ENCODE results near the gene SSTR4.

Gene SSTR4

GRCh38 chr20:23019403-23019802, 15.7 kb upstream of the SSTR4 start:
- no peak for DNase-seq

- DNase-seq = no peak
Measured at GRCh38 chr20:23020230-23021018, 14.7 kb upstream of the SSTR4 start.

GRCh38 chr20:23021541-23021940, 13.6 kb upstream of the SSTR4 start:
- no peak for DNase-seq

- DNase-seq = peak; percentile 62
Measured at GRCh38 chr20:23021951-23022350, 13.2 kb upstream of the SSTR4 start.

GRCh38 chr20:23022849-23023248, 12.3 kb upstream of the SSTR4 start:
- DNase-seq = no peak

- no peak for DNase-seq
Measured at GRCh38 chr20:23023621-23024177, 11.4 kb upstream of the SSTR4 start.

- DNase-seq = no peak
Measured at GRCh38 chr20:23024701-23025100, 10.4 kb upstream of the SSTR4 start.

- peak; percentile 88 for DNase-seq
Measured at GRCh38 chr20:23025503-23025902, 9.6 kb upstream of the SSTR4 start.

GRCh38 chr20:23027721-23028120, 7.4 kb upstream of the SSTR4 start:
- DNase-seq = peak; percentile 65

GRCh38 chr20:23028392-23028791, 6.7 kb upstream of the SSTR4 start:
- no peak for DNase-seq

GRCh38 chr20:23029324-23029723, 5.8 kb upstream of the SSTR4 start:
- DNase-seq = peak; percentile 74

GRCh38 chr20:23031346-23031745, 3.8 kb upstream of the SSTR4 start:
- DNase-seq = no peak

GRCh38 chr20:23032056-23032749, 2.9 kb upstream of the SSTR4 start:
- DNase-seq = no peak

- no peak for DNase-seq
Measured at GRCh38 chr20:23032750-23033078, 2.4 kb upstream of the SSTR4 start.

GRCh38 chr20:23033918-23034317, 1.2 kb upstream of the SSTR4 start:
- DNase-seq = no peak

GRCh38 chr20:23035731-23036130, 619 bp downstream of the SSTR4 start:
- DNase-seq = no peak

GRCh38 chr20:23036371-23036770, 1.3 kb downstream of the SSTR4 start:
- no peak for DNase-seq

- DNase-seq = no peak
Measured at GRCh38 chr20:23037017-23037481, 1.9 kb downstream of the SSTR4 start.

GRCh38 chr20:23039136-23039875, 4.2 kb downstream of the SSTR4 start:
- DNase-seq = no peak

- no peak for DNase-seq
Measured at GRCh38 chr20:23039885-23040508, 4.9 kb downstream of the SSTR4 start.

- no peak for DNase-seq
Measured at GRCh38 chr20:23042270-23042669, 7.2 kb downstream of the SSTR4 start.

- no peak for DNase-seq
Measured at GRCh38 chr20:23043376-23043775, 8.3 kb downstream of the SSTR4 start.

GRCh38 chr20:23046431-23046830, 11.3 kb downstream of the SSTR4 start:
- DNase-seq = no peak

Measured in suppressor macrophage treated with lipopolysaccharide for 4 hours (primary cell).